ENCODE results near the gene MAP3K7CL.

Gene MAP3K7CL

DNA sequence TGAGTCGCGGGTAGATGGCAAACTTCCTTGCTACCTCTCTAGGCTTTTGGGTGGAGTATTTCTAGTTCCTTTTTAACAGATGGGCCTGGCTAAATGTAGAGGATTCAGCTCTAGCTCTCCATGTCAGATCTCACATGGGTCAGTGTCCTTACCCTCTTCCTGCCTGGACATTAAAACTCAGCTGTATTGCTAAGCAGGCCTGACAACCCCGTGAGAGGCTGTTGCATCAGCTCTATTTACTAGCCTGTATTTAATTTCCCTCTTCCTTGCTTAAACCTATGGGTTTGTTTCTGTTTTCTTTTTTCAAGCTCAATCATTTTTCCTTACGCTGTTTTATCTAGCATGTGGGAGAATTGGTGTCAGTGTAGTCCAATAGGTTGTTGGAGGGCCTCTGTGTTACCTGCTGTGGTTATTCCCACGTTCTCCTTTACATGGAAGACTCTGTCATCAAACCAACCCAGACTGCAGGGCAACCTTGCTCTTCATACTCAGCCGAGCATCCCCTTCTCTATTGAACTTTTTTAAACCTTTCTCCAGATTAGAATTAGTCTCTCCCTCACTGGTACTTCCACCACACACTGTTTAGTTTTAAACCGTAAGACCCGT, 88.8 kb downstream of the MAP3K7CL start:
- DNase-seq (ENCODE audit: low read depth): peak; percentile 43
- TF ChIP-seq, protein P1, sequence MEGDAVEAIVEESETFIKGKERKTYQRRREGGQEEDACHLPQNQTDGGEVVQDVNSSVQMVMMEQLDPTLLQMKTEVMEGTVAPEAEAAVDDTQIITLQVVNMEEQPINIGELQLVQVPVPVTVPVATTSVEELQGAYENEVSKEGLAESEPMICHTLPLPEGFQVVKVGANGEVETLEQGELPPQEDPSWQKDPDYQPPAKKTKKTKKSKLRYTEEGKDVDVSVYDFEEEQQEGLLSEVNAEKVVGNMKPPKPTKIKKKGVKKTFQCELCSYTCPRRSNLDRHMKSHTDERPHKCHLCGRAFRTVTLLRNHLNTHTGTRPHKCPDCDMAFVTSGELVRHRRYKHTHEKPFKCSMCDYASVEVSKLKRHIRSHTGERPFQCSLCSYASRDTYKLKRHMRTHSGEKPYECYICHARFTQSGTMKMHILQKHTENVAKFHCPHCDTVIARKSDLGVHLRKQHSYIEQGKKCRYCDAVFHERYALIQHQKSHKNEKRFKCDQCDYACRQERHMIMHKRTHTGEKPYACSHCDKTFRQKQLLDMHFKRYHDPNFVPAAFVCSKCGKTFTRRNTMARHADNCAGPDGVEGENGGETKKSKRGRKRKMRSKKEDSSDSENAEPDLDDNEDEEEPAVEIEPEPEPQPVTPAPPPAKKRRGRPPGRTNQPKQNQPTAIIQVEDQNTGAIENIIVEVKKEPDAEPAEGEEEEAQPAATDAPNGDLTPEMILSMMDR (conservative IDR thresholded peaks at IDR 0.05; ENCODE audit: low read length): no peak
- no peak overlapping the region for H3K4me3 ChIP-seq (ENCODE audit: low read length)

DNA sequence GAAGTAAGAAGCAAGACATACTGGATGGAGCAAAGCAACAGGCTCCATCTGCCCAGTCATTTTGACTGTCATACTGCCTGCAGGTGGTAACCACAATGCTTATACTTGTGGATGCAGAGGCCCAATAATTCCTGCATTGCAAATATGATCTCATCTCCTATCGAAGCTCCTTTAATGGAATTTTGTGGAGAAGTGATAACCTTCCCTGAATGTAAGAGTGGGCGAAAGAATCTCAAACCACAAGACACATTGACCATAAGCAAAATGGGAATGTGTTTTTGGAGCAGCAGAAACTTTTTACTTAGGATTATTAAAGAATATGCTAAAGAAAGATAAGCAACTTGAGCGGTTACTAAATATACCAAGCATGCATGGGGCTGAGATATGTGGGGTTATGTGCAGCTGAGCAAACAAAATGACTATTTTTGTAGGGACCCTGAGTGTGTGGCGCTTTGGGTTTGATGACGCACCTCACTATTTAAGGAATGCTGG, 90.9 kb downstream of the MAP3K7CL start:
- H3K4me3 ChIP-seq (ENCODE audit: low read length): no peak overlapping the region
- TF ChIP-seq, protein P1 (conservative IDR thresholded peaks at IDR 0.05; ENCODE audit: low read length): no peak
- DNase-seq (ENCODE audit: low read depth): peak; percentile 26

DNA sequence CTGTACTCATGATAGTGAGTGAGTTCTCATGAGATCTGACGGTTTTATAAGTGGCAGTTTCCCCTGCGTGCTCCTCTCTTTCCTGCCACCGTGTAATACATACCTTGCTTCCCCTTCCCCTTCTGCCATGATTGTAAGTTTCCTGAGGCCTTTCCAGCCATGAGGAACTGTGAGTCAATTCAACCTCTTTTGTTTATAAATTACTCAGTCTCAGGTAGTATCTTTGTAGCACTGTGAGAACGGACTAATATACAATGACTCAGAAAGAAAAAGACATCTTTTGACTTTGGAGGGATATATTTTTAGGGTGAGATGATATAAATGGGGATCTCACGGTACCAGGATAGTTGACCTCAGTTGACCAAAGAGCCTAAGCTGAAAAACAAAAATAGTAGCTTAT, 93.6 kb downstream of the MAP3K7CL start:
- TF ChIP-seq, protein P1 (conservative IDR thresholded peaks at IDR 0.05; ENCODE audit: low read length): no peak
- H3K4me3 ChIP-seq (ENCODE audit: low read length): no peak overlapping the region
- DNase-seq (ENCODE audit: low read depth): no peak
